DMS53 treated with DMSO at 0.1 percent for 48 hours (cell line): Measurements from ENCODE around the gene DGKZ.
A peak's percentile ranks its signal among the peaks of the same experiment; 100 is the strongest.
"Not testable (repeated sequence)": the region's sequence is repeated elsewhere in the genome, so short reads cannot be mapped to it uniquely, and the experiment has no call there.

Experiments
- DNase-seq: peaks from one replicate; lab custom pipeline; 2025; ENCODE audit not compliant: unreplicated experiment; lab: John Stamatoyannopoulos, UW

DGKZ gene

GRCh38 chr11:46346886-46347636 is at the start of gene DGKZ:
Gene DGKZ (plus strand): TSS chr11:46347463. CDS start chr11:46347660, 197 bp downstream.
- DNase-seq = peak; percentile 59

DNA sequence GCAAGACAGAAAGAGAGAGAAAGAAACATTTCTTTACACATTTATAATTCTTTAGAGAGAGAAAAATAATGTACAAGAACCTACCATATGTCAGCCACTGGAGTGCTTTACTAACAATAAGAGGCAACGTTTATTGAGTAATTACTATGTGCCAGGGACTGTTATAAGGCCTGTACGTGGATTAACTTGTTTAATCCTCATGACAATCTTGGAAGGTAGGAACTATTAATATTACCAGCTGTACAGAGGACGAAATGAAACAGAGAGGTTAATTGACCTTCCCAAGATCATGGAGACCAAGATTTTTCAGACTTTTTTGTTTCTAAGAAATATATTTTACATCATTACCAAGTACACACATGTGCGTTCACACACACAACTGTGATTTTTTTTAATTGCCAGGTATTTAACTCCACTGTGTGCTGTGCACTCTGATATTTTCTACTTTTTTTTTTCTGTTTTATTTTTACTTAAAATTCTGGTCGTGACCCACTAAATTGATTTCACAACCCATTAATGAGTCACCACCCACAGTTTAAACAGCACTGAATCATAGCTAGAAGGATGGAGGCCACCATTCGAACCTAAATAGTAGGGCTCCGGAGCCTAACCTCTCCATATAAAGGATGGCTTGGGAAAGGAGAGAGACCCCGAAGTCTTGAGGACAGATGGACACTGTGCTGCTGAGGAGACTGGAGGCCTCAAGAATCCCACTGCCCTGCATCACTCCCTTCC is 48.4 kb upstream of the DGKZ start:
- DNase-seq = no peak

GRCh38 chr11:46299451-46299961 is 47.8 kb upstream of the DGKZ start:
- no peak for DNase-seq

DNA sequence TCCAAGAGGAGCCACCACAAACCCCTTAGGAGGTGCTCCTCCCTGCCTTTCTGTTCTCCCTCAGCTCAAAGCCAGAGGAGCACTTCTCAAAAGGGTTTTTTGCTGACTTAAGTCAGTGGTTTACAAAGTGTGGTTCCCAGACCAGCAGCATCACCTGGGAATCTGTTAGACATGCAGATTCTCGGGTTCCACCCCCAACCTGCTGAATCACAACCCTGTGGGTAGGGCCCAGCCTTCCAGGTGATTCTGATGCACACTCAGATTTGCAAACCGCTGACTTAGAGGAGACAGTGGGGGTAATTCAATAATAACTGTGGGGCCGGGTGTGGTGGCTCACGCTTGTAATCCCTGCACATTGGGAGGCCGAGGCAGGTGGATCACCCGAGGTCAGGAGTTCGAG is 47.0 kb upstream of the DGKZ start:
- DNase-seq = no peak

- DNase-seq = no peak
Observed at GRCh38 chr11:46302866-46303265, 44.4 kb upstream of the DGKZ start.

DNA sequence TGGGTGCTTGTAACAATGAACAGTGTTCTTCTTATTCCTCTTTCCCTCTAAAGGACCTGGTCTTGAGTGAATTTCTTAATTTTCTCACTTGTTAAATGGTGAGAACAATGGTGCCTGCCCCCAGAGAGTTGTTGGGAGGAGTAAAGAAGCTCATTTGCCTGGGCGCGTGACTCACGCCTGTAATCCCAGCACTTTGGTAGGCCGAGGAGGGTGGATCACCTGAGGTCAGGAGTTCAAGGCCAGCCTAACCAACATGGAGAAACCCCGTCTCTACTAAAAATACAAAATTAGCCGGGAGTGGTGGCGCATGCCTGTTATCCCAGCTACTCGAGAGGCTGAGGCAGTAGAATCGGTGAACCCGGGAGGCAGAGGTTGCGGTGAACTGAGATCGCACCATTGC is 43.2 kb upstream of the DGKZ start:
- not testable (repeated sequence) for DNase-seq

- DNase-seq = no peak
Observed at GRCh38 chr11:46304605-46305179, 42.6 kb upstream of the DGKZ start.

DNA sequence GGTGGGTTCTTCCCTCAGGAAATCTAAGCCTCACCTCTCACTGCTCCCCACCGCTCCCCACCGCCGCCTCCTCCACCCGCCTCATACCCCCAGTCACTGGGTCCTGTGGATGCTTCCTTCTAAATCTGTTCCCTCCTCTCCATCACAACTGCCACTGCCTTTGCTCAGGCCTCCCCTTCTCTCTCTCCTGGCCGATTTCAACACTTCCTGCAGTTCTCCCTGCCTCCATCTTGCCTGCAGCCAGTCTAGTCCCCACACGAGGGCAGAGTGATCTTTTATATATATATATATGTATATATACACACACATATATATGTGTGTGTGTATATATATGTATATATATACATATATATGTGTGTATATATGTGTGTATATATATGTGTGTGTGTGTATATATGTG is 42.0 kb upstream of the DGKZ start:
- DNase-seq = no peak

DNA sequence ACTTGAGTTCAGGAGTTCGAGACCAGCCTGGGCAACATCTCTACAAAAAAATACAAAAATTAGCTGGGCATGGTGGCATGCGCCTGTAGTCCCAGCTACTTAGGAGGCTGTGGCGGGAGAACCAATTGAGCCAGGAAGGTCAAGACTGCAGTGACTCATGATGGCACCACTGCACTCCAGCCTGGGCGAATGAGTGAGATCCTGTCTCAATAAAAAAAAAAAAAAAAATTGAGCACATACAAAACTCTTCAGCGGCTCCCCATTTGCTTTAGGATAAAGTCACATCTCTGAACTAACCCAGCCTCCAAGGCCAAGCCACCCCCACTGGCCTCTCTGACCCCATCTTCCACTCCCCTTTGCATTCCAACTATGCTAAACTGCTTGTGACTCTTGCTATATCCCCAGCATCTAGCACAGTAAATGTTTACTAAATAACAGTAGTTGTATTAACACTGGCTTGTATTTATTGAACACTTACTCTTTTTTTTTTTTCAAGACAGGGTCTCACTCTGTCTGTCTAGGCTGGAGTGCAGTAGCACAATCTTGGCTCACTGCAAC is 40.9 kb upstream of the DGKZ start:
- DNase-seq = no peak

- DNase-seq = no peak
Observed at GRCh38 chr11:46307369-46307768, 39.9 kb upstream of the DGKZ start.

- no peak for DNase-seq
Observed at GRCh38 chr11:46307785-46308341, 39.4 kb upstream of the DGKZ start.

DNA sequence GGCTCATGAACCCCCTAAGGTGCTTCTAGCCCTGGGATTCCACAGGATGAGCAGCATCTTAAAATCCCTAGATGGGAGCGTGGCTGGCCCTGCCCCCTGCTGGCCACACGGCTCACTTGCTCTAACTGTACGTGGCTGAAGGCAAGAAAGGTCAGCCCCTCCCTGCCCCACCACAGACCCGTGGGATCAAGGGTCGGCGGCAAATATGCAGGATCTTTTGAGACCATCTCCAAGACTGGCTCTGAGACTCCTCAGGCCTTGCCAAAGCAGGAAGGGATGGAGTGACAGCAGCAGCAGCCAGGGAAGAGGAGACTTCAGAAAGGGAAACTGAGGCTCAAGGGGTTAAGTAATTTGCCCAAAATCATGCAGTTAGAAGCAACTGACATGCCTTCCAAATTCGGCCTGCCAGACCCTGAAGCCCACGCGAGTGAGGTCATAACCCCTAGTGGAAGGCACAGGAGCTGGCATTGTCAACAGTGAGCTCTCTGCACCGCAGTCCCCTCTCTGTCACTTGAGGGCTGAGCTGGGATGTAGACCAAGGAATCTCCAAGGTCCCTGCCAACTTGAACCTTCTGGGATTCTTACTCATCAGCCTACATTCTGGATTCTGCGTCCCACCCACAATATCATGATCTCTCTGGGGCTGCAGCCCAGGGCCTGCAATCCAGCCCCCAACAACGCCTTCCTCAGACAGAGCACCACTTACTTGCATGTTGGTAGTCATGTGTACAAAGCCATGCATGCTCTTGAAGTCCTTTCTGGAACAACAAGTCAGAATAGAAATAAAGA is 38.4 kb upstream of the DGKZ start:
- peak; percentile 38 for DNase-seq

DNA sequence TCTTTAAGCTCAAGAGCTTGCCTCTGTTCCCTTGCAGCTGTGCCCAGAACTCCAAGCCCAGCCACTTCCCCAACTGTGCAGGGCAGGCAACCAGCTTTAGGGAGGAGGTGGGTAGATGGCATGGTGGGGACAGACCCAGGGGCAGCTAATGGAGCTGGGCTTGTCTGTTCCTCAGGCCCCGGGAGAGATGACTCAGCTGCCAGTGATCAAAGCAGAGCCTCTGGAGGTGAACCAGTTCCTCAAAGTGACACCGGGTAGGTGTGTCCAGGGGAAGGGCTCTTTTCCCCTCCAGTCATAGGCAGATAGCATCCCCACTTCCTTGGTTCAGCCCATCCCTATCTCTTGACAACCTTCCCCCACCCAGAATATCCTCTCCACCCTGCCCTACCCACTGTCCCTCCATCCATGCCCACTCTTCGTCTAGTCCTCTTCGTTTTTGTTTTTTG is 37.4 kb upstream of the DGKZ start:
- DNase-seq = no peak

GRCh38 chr11:46315033-46315738 is 32.1 kb upstream of the DGKZ start:
- no peak for DNase-seq

- no peak for DNase-seq
Observed at GRCh38 chr11:46315783-46316563, 31.3 kb upstream of the DGKZ start.

- DNase-seq = no peak
Observed at GRCh38 chr11:46319074-46319453, 28.2 kb upstream of the DGKZ start.

- DNase-seq = no peak
Observed at GRCh38 chr11:46321757-46322156, 25.5 kb upstream of the DGKZ start.

DNA sequence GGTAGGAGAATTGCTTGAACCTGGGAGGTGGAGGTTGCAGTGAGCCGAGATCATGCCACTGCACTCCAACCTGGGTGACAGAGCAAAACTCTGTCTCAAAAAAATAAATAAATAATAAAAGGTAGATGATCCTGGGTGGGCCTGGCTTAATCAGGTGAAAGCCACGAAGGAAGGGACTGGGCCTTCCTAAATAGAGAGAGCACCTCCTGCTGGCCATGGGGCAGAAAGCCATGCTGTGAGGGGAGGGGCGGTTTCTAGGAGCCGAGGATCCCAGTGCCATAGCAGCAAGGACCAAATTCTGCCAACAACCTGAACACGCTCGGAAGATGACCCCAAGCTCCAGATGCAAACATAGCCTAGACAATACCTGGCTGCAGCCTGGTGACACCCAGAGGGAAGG is 24.5 kb upstream of the DGKZ start:
- no peak for DNase-seq

GRCh38 chr11:46326813-46327416 is 20.3 kb upstream of the DGKZ start:
- no peak for DNase-seq
